H9 (cell line): Measurements from ENCODE around the gene SPRR4. TPM values are rescaled to one million over a fixed set of nuclear protein-coding genes. Genes with fewer than 3 reads are reported as not detected.

Experiments
- DNase-seq: peaks from one replicate; pipeline ENCODE4 v3.0.0-alpha.2; 2017
- H2AFZ ChIP-seq: one replicate; pipeline ENCODE4 v1.6.1; 2013; ENCODE audit warnings: mild to moderate bottlenecking, low read length, control low read depth, moderate library complexity
- H2AK5ac ChIP-seq: 2 replicates; pipeline ENCODE4 v1.6.1; 2013; ENCODE audit warnings: low read length, control low read depth, mixed read lengths; ENCODE audit not compliant: insufficient read length
- H2BK120ac ChIP-seq: one replicate; pipeline ENCODE4 v1.6.1; 2013; ENCODE audit warnings: low read depth, mild to moderate bottlenecking, low read length, control low read depth, inconsistent platforms; ENCODE audit not compliant: poor library complexity, severe bottlenecking
- H2BK12ac ChIP-seq: 2 replicates; pipeline ENCODE4 v1.6.1; 2013; ENCODE audit warnings: low read length, control low read depth, mixed read lengths, low read depth; ENCODE audit not compliant: insufficient read length
- H2BK15ac ChIP-seq: 2 replicates; pipeline ENCODE4 v1.6.1; 2013; ENCODE audit warnings: low read depth, low read length, control low read depth
- H2BK20ac ChIP-seq: one replicate; pipeline ENCODE4 v1.6.1; 2013; ENCODE audit warnings: low read depth, mild to moderate bottlenecking, low read length, control low read depth, inconsistent platforms; ENCODE audit not compliant: poor library complexity, severe bottlenecking
- H2BK5ac ChIP-seq: 2 replicates; pipeline ENCODE4 v1.6.1; 2013; ENCODE audit warnings: low read length, control low read depth, mixed read lengths; ENCODE audit not compliant: insufficient read length
- H3K14ac ChIP-seq: 2 replicates; pipeline ENCODE4 v1.6.1; 2013; ENCODE audit warnings: low read length, control low read depth; ENCODE audit not compliant: insufficient read depth
- H3K18ac ChIP-seq: 2 replicates; pipeline ENCODE4 v1.6.1; 2013; ENCODE audit warnings: low read depth, mild to moderate bottlenecking, mixed read lengths, low read length, control low read depth; ENCODE audit not compliant: insufficient read length
- H3K23ac ChIP-seq: 2 replicates; pipeline ENCODE4 v1.6.1; 2013; ENCODE audit warnings: low read length, control low read depth, mixed read lengths, low read depth; ENCODE audit not compliant: insufficient read length
- H3K23me2 ChIP-seq: 2 replicates; pipeline ENCODE4 v1.6.1; 2013; ENCODE audit warnings: low read depth, mild to moderate bottlenecking, mixed read lengths, low read length, control low read depth; ENCODE audit not compliant: insufficient read length, poor library complexity, severe bottlenecking
- H3K27ac ChIP-seq: 2 replicates; pipeline ENCODE4 v1.5.1; 2013; ENCODE audit warnings: low read length, control low read depth, mixed read lengths, low read depth; ENCODE audit not compliant: insufficient read length
- H3K27me3 ChIP-seq: 2 replicates; pipeline ENCODE4 v1.6.1; 2013; ENCODE audit warnings: low read length, control low read depth, inconsistent platforms; ENCODE audit not compliant: insufficient read depth
- H3K4ac ChIP-seq: 2 replicates; pipeline ENCODE4 v1.6.1; 2013; ENCODE audit warnings: low read depth, mild to moderate bottlenecking, control low read depth, inconsistent platforms, low read length, moderate library complexity
- H3K4me1 ChIP-seq: 2 replicates; pipeline ENCODE4 v1.6.1; 2013; ENCODE audit warnings: low read length, control low read depth, inconsistent platforms; ENCODE audit not compliant: insufficient read depth
- H3K4me2 ChIP-seq: 2 replicates; pipeline ENCODE4 v1.6.1; 2013; ENCODE audit warnings: low read length, control low read depth, mixed read lengths; ENCODE audit not compliant: insufficient read length, insufficient read depth
- H3K56ac ChIP-seq: 2 replicates; pipeline ENCODE4 v1.6.1; 2013; ENCODE audit warnings: low read depth, mild to moderate bottlenecking, mixed read lengths, low read length, control low read depth; ENCODE audit not compliant: insufficient read length
- H3K79me1 ChIP-seq: 2 replicates; pipeline ENCODE4 v1.6.1; 2013; ENCODE audit warnings: low read depth, mild to moderate bottlenecking, moderate library complexity, low read length, control low read depth, inconsistent platforms; ENCODE audit not compliant: insufficient read depth, poor library complexity, severe bottlenecking
- H3K79me2 ChIP-seq: 2 replicates; pipeline ENCODE4 v1.6.1; 2013; ENCODE audit warnings: low read length, control low read depth, inconsistent platforms; ENCODE audit not compliant: insufficient read depth
- H3K9ac ChIP-seq: 2 replicates; pipeline ENCODE4 v1.6.1; 2013; ENCODE audit warnings: low read length, control low read depth, mixed read lengths; ENCODE audit not compliant: insufficient read length; ENCODE audit errors: extremely low read depth
- H3K9me3 ChIP-seq: one replicate; pipeline ENCODE4 v1.6.1; 2013; ENCODE audit warnings: low read depth, low read length, inconsistent platforms; ENCODE audit not compliant: control insufficient read depth
- H3T11ph ChIP-seq: one replicate; pipeline ENCODE4 v1.6.1; 2013; ENCODE audit warnings: mild to moderate bottlenecking, low read length, control low read depth, inconsistent platforms
- H4K20me1 ChIP-seq: one replicate; pipeline ENCODE4 v1.6.1; 2013; ENCODE audit not compliant: control insufficient read depth, insufficient read length, insufficient read depth
- H4K5ac ChIP-seq: 2 replicates; pipeline ENCODE4 v1.6.1; 2013; ENCODE audit warnings: low read depth, mild to moderate bottlenecking, mixed read lengths, low read length, control low read depth; ENCODE audit not compliant: insufficient read length
- H4K8ac ChIP-seq: replicated peaks from 2 replicates; pipeline ENCODE4 v1.6.1; 2013; ENCODE audit warnings: low read length, control low read depth, mixed read lengths, low read depth; ENCODE audit not compliant: insufficient read length
- H4K91ac ChIP-seq: 2 replicates; pipeline ENCODE4 v1.6.1; 2013; ENCODE audit warnings: low read depth, mild to moderate bottlenecking, moderate library complexity, mixed read lengths, low read length, control low read depth; ENCODE audit not compliant: insufficient read length
- H3K27ac Mint-ChIP-seq, 3 experiments: 2 replicates in 2 of 3; 3 replicates in 1 of 3; pipeline ENCODE4 v1.8.0; 2020 to 2021; ENCODE audit warnings: mixed read lengths in 3 of 3, mild to moderate bottlenecking in 1 of 3, moderate library complexity in 1 of 3
- H3K27me3 Mint-ChIP-seq: 2 replicates; pipeline ENCODE4 v1.8.0; 2021; ENCODE audit warnings: low read depth, mild to moderate bottlenecking, moderate library complexity, mixed read lengths
- H3K36me3 Mint-ChIP-seq, 3 experiments: 2 replicates in 2 of 3; 3 replicates in 1 of 3; pipeline ENCODE4 v1.8.0; 2020 to 2021; ENCODE audit warnings: low read depth in 3 of 3, mixed read lengths in 3 of 3; ENCODE audit not compliant: insufficient read depth in 1 of 3
- H3K4me1 Mint-ChIP-seq, 2 experiments: 2 replicates each; pipeline ENCODE4 v1.8.0; 2020; ENCODE audit warnings: mixed read lengths in 2 of 2
- H3K4me3 Mint-ChIP-seq, 2 experiments: 2 replicates in 1 of 2; 3 replicates in 1 of 2; pipeline ENCODE4 v1.8.0; 2020 to 2021; ENCODE audit warnings: mild to moderate bottlenecking in 2 of 2, mixed read lengths in 2 of 2, moderate library complexity in 1 of 2
- H3K9me3 Mint-ChIP-seq, 2 experiments: 2 replicates in 1 of 2; 3 replicates in 1 of 2; pipeline ENCODE4 v1.8.0; 2020; ENCODE audit warnings: mild to moderate bottlenecking in 2 of 2, mixed read lengths in 2 of 2, moderate library complexity in 1 of 2
- CTCF ChIP-seq: fragments of 200-600 bp; sonication (generic); conservative IDR thresholded peaks from 3 replicates; pipeline ENCODE4 v1.8.0; 2021; ENCODE audit warnings: antibody characterized with exemption, mild to moderate bottlenecking
- WGBS: extraction: QIAGEN DNeasy Blood & Tissue Kit; methylation state at CpG from one replicate; pipeline ENCODE4 v1.1.7; 2013; ENCODE audit warnings: missing lambda C conversion rate, low lambda C conversion rate, mixed read lengths; ENCODE audit not compliant: insufficient read length; ENCODE audit errors: extremely low coverage; 5-methylcytosine and 5-hydroxymethylcytosine counted together
- total RNA-seq: library from RNA; stranded (reverse); gene quantifications from 2 replicates; pipeline ENCODE4 v1.2.1, GENCODE V29; 2021

The SPRR4 gene
- total RNA-seq, 1 experiment from 2014 or later = not detected

- no peak overlapping the region for H2BK15ac ChIP-seq
- H3K27ac ChIP-seq = no peak overlapping the region
- no peak for DNase-seq
- H3K23ac ChIP-seq = no peak overlapping the region
- no peak overlapping the region for H4K5ac ChIP-seq
- H3K9me3 ChIP-seq = no peaks in the 10 kb centered on the region
- no peaks in the 10 kb centered on the region for H3K79me2 ChIP-seq
- H2AFZ ChIP-seq = no peak overlapping the region
- H3K56ac ChIP-seq = no peak overlapping the region
- no peak overlapping the region for H3K14ac ChIP-seq
- no peak overlapping the region for H2AK5ac ChIP-seq
- no peaks in the 10 kb centered on the region for H3K27me3 ChIP-seq
- H3K4ac ChIP-seq = no peak overlapping the region
- H4K91ac ChIP-seq = no peak overlapping the region
- no peaks in the 10 kb centered on the region; the same call in none of the 2 replicates for H3K27me3 Mint-ChIP-seq
- no peak overlapping the region for H3T11ph ChIP-seq
- no peaks in the 10 kb centered on the region for H3K79me1 ChIP-seq
- H2BK5ac ChIP-seq = no peak overlapping the region
- no peaks in the 10 kb centered on the region for H3K4me1 ChIP-seq
- TF ChIP-seq CTCF = no peak
- no peak overlapping the region for H2BK20ac ChIP-seq
- peaks cover 0 to 19% of the 10 kb centered on the region in 2 experiments; a peak in 4 of 5 replicates for H3K9me3 Mint-ChIP-seq
- no peaks in the 10 kb centered on the region for H3K4me1 Mint-ChIP-seq
- H3K4me2 ChIP-seq = no peak overlapping the region
- H3K23me2 ChIP-seq = no peaks in the 10 kb centered on the region
- H2BK12ac ChIP-seq = no peak overlapping the region
- no peak overlapping the region for H3K18ac ChIP-seq
- no peak overlapping the region for H4K8ac ChIP-seq
- no peak overlapping the region for H3K4me3 Mint-ChIP-seq
- no peak overlapping the region for H2BK120ac ChIP-seq
- no peak overlapping the region for H3K27ac Mint-ChIP-seq
- no peak overlapping the region for H3K9ac ChIP-seq
- no peaks in the 10 kb centered on the region for H4K20me1 ChIP-seq
- WGBS = no CpG with 5 or more reads among the region's 2 CpGs
- no peaks in the 10 kb centered on the region for H3K36me3 Mint-ChIP-seq
These were observed 7.5 kb upstream of the SPRR4 start for GRCh38 chr1:152962876-152963415.
